ENCODE results near the gene EI24. TPM values are rescaled to one million over a fixed set of nuclear protein-coding genes. Genes with fewer than 3 reads are reported as not detected.

Gene EI24
- total RNA-seq, 4 donors from 2014 or later, result 62.2 to 86.0 (median 83.0) TPM

- no peak overlapping the region for H3K4me3 ChIP-seq
- TF ChIP-seq CTCF (IDR thresholded peaks at IDR 0.05) (no peak), POLR2AphosphoS5 (IDR thresholded peaks at IDR 0.05) (no peak), POLR2A (IDR thresholded peaks at IDR 0.05) (no peak)
- no peaks in the 10 kb centered on the region for H3K27me3 ChIP-seq
- H3K27ac ChIP-seq, result no peak overlapping the region
- ATAC-seq, result no peak
- H3K9me3 ChIP-seq, result no peaks in the 10 kb centered on the region
- H3K36me3 ChIP-seq, result no peaks in the 10 kb centered on the region
- H3K4me1 ChIP-seq, result no peaks in the 10 kb centered on the region
Measured at GRCh38 chr11:125542709-125543108, 26.6 kb upstream of the EI24 start.

- no peak overlapping the region for H3K4me3 ChIP-seq
- no peak overlapping the region for H3K27ac ChIP-seq
- TF ChIP-seq POLR2A (IDR thresholded peaks at IDR 0.05) (no peak), POLR2AphosphoS5 (IDR thresholded peaks at IDR 0.05) (no peak), EP300 (IDR thresholded peaks at IDR 0.05) (no peak), CTCF (IDR thresholded peaks at IDR 0.05) (no peak)
- peaks cover 0 to 25% (median 0%) of the 10 kb centered on the region in 3 donors for H3K9me3 ChIP-seq
- WGBS, 2 donors (ENCODE audit: low coverage in 1 of 2), result 88 to 89% methylated on average over 1 of the region's 1 CpG
- ATAC-seq, result no peak
- no peaks in the 10 kb centered on the region for H3K36me3 ChIP-seq
- H3K27me3 ChIP-seq, result peaks cover 7% of the 10 kb centered on the region
- H3K4me1 ChIP-seq, result no peaks in the 10 kb centered on the region
Measured at GRCh38 chr11:125550780-125551179, 18.5 kb upstream of the EI24 start.

- Histone ChIP-seq H3K36me3 (no peaks in the 10 kb centered on the region), H3K4me1 (no peaks in the 10 kb centered on the region), H3K4me3 (no peak overlapping the region), H3K9me3 (peaks cover 0 to 25% (median 0%) of the 10 kb centered on the region in 3 donors), H3K27ac (no peak overlapping the region), H3K27me3 (peaks cover 7% of the 10 kb centered on the region)
- no peak for ATAC-seq
- TF ChIP-seq POLR2AphosphoS5 (IDR thresholded peaks at IDR 0.05) (no peak), EP300 (IDR thresholded peaks at IDR 0.05) (no peak), CTCF (IDR thresholded peaks at IDR 0.05) (no peak), POLR2A (IDR thresholded peaks at IDR 0.05) (no peak)
- WGBS, 2 donors (ENCODE audit: low coverage in 1 of 2), result 75% methylated on average over 1 of the region's 1 CpG; no CpG with 5 or more reads in 1 of the 2 donors
Measured at GRCh38 chr11:125551835-125552342, 17.4 kb upstream of the EI24 start.

GRCh38 chr11:125552927-125553326, 16.4 kb upstream of the EI24 start:
- WGBS, 2 donors (ENCODE audit: low coverage in 1 of 2), result 78 to 89% methylated on average over 2 of the region's 2 CpGs
- Histone ChIP-seq H3K9me3 (peaks cover 0 to 25% (median 0%) of the 10 kb centered on the region in 3 donors), H3K36me3 (no peaks in the 10 kb centered on the region), H3K4me1 (no peaks in the 10 kb centered on the region), H3K4me3 (no peak overlapping the region), H3K27me3 (peaks cover 7% of the 10 kb centered on the region), H3K27ac (no peak overlapping the region)
- TF ChIP-seq EP300 (IDR thresholded peaks at IDR 0.05) (no peak), POLR2A (IDR thresholded peaks at IDR 0.05) (no peak)
- ATAC-seq, result no peak

- no peak overlapping the region for H3K27ac ChIP-seq
- ATAC-seq, result no peak
- no peak overlapping the region for H3K4me3 ChIP-seq
- H3K27me3 ChIP-seq, result peaks cover 7% of the 10 kb centered on the region
- H3K4me1 ChIP-seq, result no peaks in the 10 kb centered on the region
- H3K36me3 ChIP-seq, result no peaks in the 10 kb centered on the region
- WGBS, 2 donors (ENCODE audit: low coverage in 1 of 2), result 93% methylated on average over 1 of the region's 1 CpG; no CpG with 5 or more reads in 1 of the 2 donors
- peaks cover 0 to 25% (median 0%) of the 10 kb centered on the region in 3 donors for H3K9me3 ChIP-seq
- TF ChIP-seq CTCF (IDR thresholded peaks at IDR 0.05) (no peak), POLR2A (IDR thresholded peaks at IDR 0.05) (no peak), POLR2AphosphoS5 (IDR thresholded peaks at IDR 0.05) (no peak), EP300 (IDR thresholded peaks at IDR 0.05) (no peak)
Measured at GRCh38 chr11:125553357-125553756, 15.9 kb upstream of the EI24 start.

Data from gastroesophageal sphincter (tissue), 4 donors.